ENCODE results near the gene OTULIN.
A peak's percentile ranks its signal among the peaks of the same experiment; 100 is the strongest.

The OTULIN gene

GRCh38 chr5:14741801-14742440, 77.4 kb downstream of the OTULIN start:
- peaks cover 28 to 85% (median 51%) of the 10 kb centered on the region in 3 donors for H3K36me3 ChIP-seq
- DNase-seq: peak in 1 of 2 donors; percentile 13
- H3K4me3 ChIP-seq: no peak overlapping the region
- H3K4me1 ChIP-seq: peaks cover 0 to 39% (median 6%) of the 10 kb centered on the region in 4 donors
- intact Hi-C loops (cut with DNase I; ENCODE audit: low total_unique reads): no loop called here
- H3K9me3 ChIP-seq: no peaks in the 10 kb centered on the region
- TF ChIP-seq CTCF (IDR thresholded peaks at IDR 0.05): no peak
- H3K27ac ChIP-seq: peak overlapping the region in 1 of 2 donors; percentile 5
- no peaks in the 10 kb centered on the region for H3K27me3 ChIP-seq

GRCh38 chr5:14742498-14742897, 78.0 kb downstream of the OTULIN start:
- no peak overlapping the region for H3K4me3 ChIP-seq
- DNase-seq: peak in 1 of 2 donors; percentile 48
- peaks cover 0 to 40% (median 6%) of the 10 kb centered on the region in 4 donors for H3K4me1 ChIP-seq
- H3K36me3 ChIP-seq: peaks cover 34 to 85% (median 48%) of the 10 kb centered on the region in 3 donors
- no peak for TF ChIP-seq CTCF (IDR thresholded peaks at IDR 0.05)
- peak overlapping the region in 1 of 2 donors; percentile 5 for H3K27ac ChIP-seq
- H3K27me3 ChIP-seq: no peaks in the 10 kb centered on the region
- intact Hi-C loops (cut with DNase I; ENCODE audit: low total_unique reads): no loop called here
- H3K9me3 ChIP-seq: no peaks in the 10 kb centered on the region

- Histone ChIP-seq H3K27ac (peak overlapping the region in 1 of 2 donors; percentile 34), H3K9me3 (no peaks in the 10 kb centered on the region), H3K4me3 (no peak overlapping the region), H3K4me1 (peaks cover 0 to 46% (median 6%) of the 10 kb centered on the region in 4 donors), H3K36me3 (peaks cover 36 to 85% (median 53%) of the 10 kb centered on the region in 3 donors), H3K27me3 (no peaks in the 10 kb centered on the region)
- DNase-seq: no peak
- no peak for TF ChIP-seq CTCF (IDR thresholded peaks at IDR 0.05)
- intact Hi-C loops (cut with DNase I; ENCODE audit: low total_unique reads): no loop called here
These were observed 79.2 kb downstream of the OTULIN start for GRCh38 chr5:14743601-14744295.

- Histone ChIP-seq H3K27me3 (no peaks in the 10 kb centered on the region), H3K9me3 (no peaks in the 10 kb centered on the region), H3K4me1 (peaks cover 0 to 38% (median 5%) of the 10 kb centered on the region in 4 donors), H3K36me3 (peaks cover 36 to 85% (median 57%) of the 10 kb centered on the region in 3 donors), H3K4me3 (no peak overlapping the region), H3K27ac (peak overlapping the region; percentile 25 to 34)
- TF ChIP-seq CTCF (IDR thresholded peaks at IDR 0.05): no peak
- intact Hi-C loops (cut with DNase I; ENCODE audit: low total_unique reads): no loop called here
- no peak for DNase-seq
These were observed 80.0 kb downstream of the OTULIN start for GRCh38 chr5:14744296-14745187.

- H3K9me3 ChIP-seq: no peaks in the 10 kb centered on the region
- peaks cover 0 to 32% (median 3%) of the 10 kb centered on the region in 4 donors for H3K4me1 ChIP-seq
- peaks cover 42 to 87% (median 60%) of the 10 kb centered on the region in 3 donors for H3K36me3 ChIP-seq
- no peak overlapping the region for H3K4me3 ChIP-seq
- no peak for TF ChIP-seq CTCF (IDR thresholded peaks at IDR 0.05)
- H3K27me3 ChIP-seq: no peaks in the 10 kb centered on the region
- H3K27ac ChIP-seq: peak overlapping the region in 1 of 2 donors; percentile 34
- DNase-seq: no peak
- intact Hi-C loops (cut with DNase I; ENCODE audit: low total_unique reads): no loop called here
These were observed 80.7 kb downstream of the OTULIN start for GRCh38 chr5:14745188-14745563.

All from tibial artery (tissue), 4 donors.